ENCODE measurements around the gene HS6ST1. TPM values are rescaled to one million over a fixed set of nuclear protein-coding genes. Genes with fewer than 3 reads are reported as not detected.

Gene HS6ST1
- total RNA-seq, 1 experiment from 2014 or later, result 20.3 TPM

- no peak overlapping the region for H3K4me3 ChIP-seq (ENCODE audit: low read depth, low read length)
- CTCF ChIA-PET, result no interaction called here
Measured at GRCh38 chr2:128354726-128355470, 36.2 kb upstream of the HS6ST1 start.

GRCh38 chr2:128354161-128354560 is 35.5 kb upstream of the HS6ST1 start:
- H3K27me3 Mint-ChIP-seq (ENCODE audit: insufficient read depth, unreplicated experiment), result no peaks in the 10 kb centered on the region
- TF ChIP-seq CTCF (IDR thresholded peaks at IDR 0.05; ENCODE audit: insufficient read depth in 1 of 2, low read depth in 1 of 2, low read length in 1 of 2, severe bottlenecking in 1 of 2, unreplicated experiment in 1 of 2), result no peak

More at GRCh38 chr2:128354726-128355470, 36.2 kb upstream of the HS6ST1 start:
- no peak for DNase-seq
- Mint-ChIP-seq H3K27me3 (ENCODE audit: insufficient read depth, unreplicated experiment) (no peaks in the 10 kb centered on the region), H3K27ac (ENCODE audit: unreplicated experiment) (no peak overlapping the region), H3K4me3 (ENCODE audit: unreplicated experiment) (no peak overlapping the region), H3K36me3 (ENCODE audit: insufficient read depth, unreplicated experiment) (no peaks in the 10 kb centered on the region), H3K9me3 (ENCODE audit: unreplicated experiment) (no peaks in the 10 kb centered on the region), H3K4me1 (ENCODE audit: low read depth, unreplicated experiment) (no peaks in the 10 kb centered on the region)
- Histone ChIP-seq H3K36me3 (ENCODE audit: control insufficient read depth, insufficient read depth, low read length) (no peaks in the 10 kb centered on the region), H3K9me3 (no peaks in the 10 kb centered on the region; the same call in 1 of the 2 replicates), H3K27me3 (replicated peaks; ENCODE audit: control insufficient read depth, insufficient read depth, low read length) (no peaks in the 10 kb centered on the region), H3K4me1 (no peaks in the 10 kb centered on the region)
- POLR2A ChIA-PET, result interaction anchor here (0.5 kb wide), 1 partner anchor 8 kb away, joined by 5 read pairs; no protein-coding TSS in a partner anchor
- TF ChIP-seq CTCF (IDR thresholded peaks at IDR 0.05; ENCODE audit: insufficient read depth in 1 of 2, low read depth in 1 of 2, low read length in 1 of 2, severe bottlenecking in 1 of 2, unreplicated experiment in 1 of 2), result peak in 1 of 2 experiments; percentile 35
- BruUV-seq (replicated peaks), result no TSS peak
- intact Hi-C loops (cut with micrococcal nuclease; ENCODE audit: unreplicated experiment), result no loop called here

GRCh38 chr2:128350736-128351135 is 32.1 kb upstream of the HS6ST1 start:
- no peak for TF ChIP-seq CTCF (IDR thresholded peaks at IDR 0.05; ENCODE audit: insufficient read depth in 1 of 2, low read depth in 1 of 2, low read length in 1 of 2, severe bottlenecking in 1 of 2, unreplicated experiment in 1 of 2)
- no TSS peak for BruUV-seq (replicated peaks)
- POLR2A ChIA-PET, result no interaction called here
- no peak overlapping the region for H3K4me3 ChIP-seq (ENCODE audit: low read depth, low read length)
- Mint-ChIP-seq H3K27ac (ENCODE audit: unreplicated experiment) (no peak overlapping the region), H3K4me1 (ENCODE audit: low read depth, unreplicated experiment) (no peaks in the 10 kb centered on the region), H3K9me3 (ENCODE audit: unreplicated experiment) (no peaks in the 10 kb centered on the region), H3K4me3 (ENCODE audit: unreplicated experiment) (no peak overlapping the region), H3K36me3 (ENCODE audit: insufficient read depth, unreplicated experiment) (no peaks in the 10 kb centered on the region), H3K27me3 (ENCODE audit: insufficient read depth, unreplicated experiment) (no peaks in the 10 kb centered on the region)
- H3K27me3 ChIP-seq (replicated peaks; ENCODE audit: control insufficient read depth, insufficient read depth, low read length), result no peaks in the 10 kb centered on the region
- H3K36me3 ChIP-seq (ENCODE audit: control insufficient read depth, insufficient read depth, low read length), result no peaks in the 10 kb centered on the region
- CTCF ChIA-PET, result no interaction called here
- no peak for DNase-seq
- intact Hi-C loops (cut with micrococcal nuclease; ENCODE audit: unreplicated experiment), result no loop called here
- H3K9me3 ChIP-seq, result no peaks in the 10 kb centered on the region
- no peaks in the 10 kb centered on the region for H3K4me1 ChIP-seq

More at GRCh38 chr2:128354161-128354560, 35.5 kb upstream of the HS6ST1 start:
- CTCF ChIA-PET, result no interaction called here
- no peaks in the 10 kb centered on the region for H3K36me3 Mint-ChIP-seq (ENCODE audit: insufficient read depth, unreplicated experiment)
- intact Hi-C loops (cut with micrococcal nuclease; ENCODE audit: unreplicated experiment), result no loop called here
- no peaks in the 10 kb centered on the region for H3K27me3 ChIP-seq (replicated peaks; ENCODE audit: control insufficient read depth, insufficient read depth, low read length)
- no peak overlapping the region for H3K4me3 ChIP-seq (ENCODE audit: low read depth, low read length)
- POLR2A ChIA-PET, result interaction anchor here (0.5 kb wide), 1 partner anchor 9 kb away, joined by 5 read pairs; no protein-coding TSS in a partner anchor
- no peaks in the 10 kb centered on the region for H3K4me1 Mint-ChIP-seq (ENCODE audit: low read depth, unreplicated experiment)
- H3K4me3 Mint-ChIP-seq (ENCODE audit: unreplicated experiment), result no peak overlapping the region
- DNase-seq, result no peak
- H3K27ac Mint-ChIP-seq (ENCODE audit: unreplicated experiment), result no peak overlapping the region
- no peaks in the 10 kb centered on the region for H3K9me3 ChIP-seq
- no TSS peak for BruUV-seq (replicated peaks)
- no peaks in the 10 kb centered on the region for H3K9me3 Mint-ChIP-seq (ENCODE audit: unreplicated experiment)
- H3K36me3 ChIP-seq (ENCODE audit: control insufficient read depth, insufficient read depth, low read length), result no peaks in the 10 kb centered on the region
- H3K4me1 ChIP-seq, result no peaks in the 10 kb centered on the region

All from Caco-2 (cell line).